Measurements from ENCODE around the gene CHSY1. TPM values are rescaled to one million over a fixed set of nuclear protein-coding genes. Genes with fewer than 3 reads are reported as not detected.

CHSY1 gene
- total RNA-seq, 1 donor from 2014 or later, result 38.2 TPM

GRCh38 chr15:101225658-101226057 is 26.2 kb downstream of the CHSY1 start:
- no peak overlapping the region for H3K27ac Mint-ChIP-seq (ENCODE audit: unreplicated experiment)
- H3K4me1 Mint-ChIP-seq (ENCODE audit: low read depth, unreplicated experiment), result peaks cover 13% of the 10 kb centered on the region
- TF ChIP-seq, protein P1, sequence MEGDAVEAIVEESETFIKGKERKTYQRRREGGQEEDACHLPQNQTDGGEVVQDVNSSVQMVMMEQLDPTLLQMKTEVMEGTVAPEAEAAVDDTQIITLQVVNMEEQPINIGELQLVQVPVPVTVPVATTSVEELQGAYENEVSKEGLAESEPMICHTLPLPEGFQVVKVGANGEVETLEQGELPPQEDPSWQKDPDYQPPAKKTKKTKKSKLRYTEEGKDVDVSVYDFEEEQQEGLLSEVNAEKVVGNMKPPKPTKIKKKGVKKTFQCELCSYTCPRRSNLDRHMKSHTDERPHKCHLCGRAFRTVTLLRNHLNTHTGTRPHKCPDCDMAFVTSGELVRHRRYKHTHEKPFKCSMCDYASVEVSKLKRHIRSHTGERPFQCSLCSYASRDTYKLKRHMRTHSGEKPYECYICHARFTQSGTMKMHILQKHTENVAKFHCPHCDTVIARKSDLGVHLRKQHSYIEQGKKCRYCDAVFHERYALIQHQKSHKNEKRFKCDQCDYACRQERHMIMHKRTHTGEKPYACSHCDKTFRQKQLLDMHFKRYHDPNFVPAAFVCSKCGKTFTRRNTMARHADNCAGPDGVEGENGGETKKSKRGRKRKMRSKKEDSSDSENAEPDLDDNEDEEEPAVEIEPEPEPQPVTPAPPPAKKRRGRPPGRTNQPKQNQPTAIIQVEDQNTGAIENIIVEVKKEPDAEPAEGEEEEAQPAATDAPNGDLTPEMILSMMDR (IDR thresholded peaks at IDR 0.05; ENCODE audit: partially characterized antibody, unreplicated experiment), result no peak
- H3K27me3 Mint-ChIP-seq (ENCODE audit: unreplicated experiment), result peaks cover under 1% of the 10 kb centered on the region
- H3K36me3 Mint-ChIP-seq (ENCODE audit: unreplicated experiment), result peaks cover 4% of the 10 kb centered on the region
- H3K9me3 Mint-ChIP-seq (ENCODE audit: unreplicated experiment), result peaks cover 4% of the 10 kb centered on the region
- H3K4me3 Mint-ChIP-seq (ENCODE audit: unreplicated experiment), result no peak overlapping the region
- no peak for DNase-seq

GRCh38 chr15:101221902-101222301 is 29.9 kb downstream of the CHSY1 start:
- DNase-seq, result no peak
- peaks cover 4% of the 10 kb centered on the region for H3K9me3 Mint-ChIP-seq (ENCODE audit: unreplicated experiment)
- H3K4me1 Mint-ChIP-seq (ENCODE audit: low read depth, unreplicated experiment), result peaks cover 28% of the 10 kb centered on the region
- H3K27me3 Mint-ChIP-seq (ENCODE audit: unreplicated experiment), result peaks cover 2% of the 10 kb centered on the region
- no peak overlapping the region for H3K4me3 Mint-ChIP-seq (ENCODE audit: unreplicated experiment)
- peaks cover 4% of the 10 kb centered on the region for H3K36me3 Mint-ChIP-seq (ENCODE audit: unreplicated experiment)
- TF ChIP-seq, protein P1 (IDR thresholded peaks at IDR 0.05; ENCODE audit: partially characterized antibody, unreplicated experiment), result no peak
- no peak overlapping the region for H3K27ac Mint-ChIP-seq (ENCODE audit: unreplicated experiment)

DNA sequence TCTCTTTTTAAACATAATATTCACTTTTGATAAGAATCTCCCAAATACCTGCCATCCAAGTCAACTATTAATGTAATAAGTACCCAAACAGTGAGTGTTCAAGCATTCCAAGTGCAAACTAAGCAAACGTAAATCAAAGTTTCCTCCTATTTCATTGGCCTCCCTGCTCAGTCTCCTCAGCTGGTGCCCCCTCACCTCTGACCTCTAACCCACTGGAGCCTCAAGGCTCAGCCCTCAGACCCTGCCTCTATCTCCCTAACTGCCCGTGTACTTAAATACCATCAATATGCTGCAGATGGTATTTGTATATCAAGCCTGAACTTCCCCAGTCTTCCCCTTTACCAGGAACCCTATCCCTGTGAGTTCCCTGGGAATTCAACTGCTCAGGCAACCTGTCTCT is 31.8 kb downstream of the CHSY1 start:
- Mint-ChIP-seq H3K9me3 (ENCODE audit: unreplicated experiment) (peaks cover 2% of the 10 kb centered on the region), H3K27me3 (ENCODE audit: unreplicated experiment) (peaks cover 2% of the 10 kb centered on the region), H3K36me3 (ENCODE audit: unreplicated experiment) (no peaks in the 10 kb centered on the region), H3K4me3 (ENCODE audit: unreplicated experiment) (no peak overlapping the region), H3K27ac (ENCODE audit: unreplicated experiment) (no peak overlapping the region), H3K4me1 (ENCODE audit: low read depth, unreplicated experiment) (peaks cover 26% of the 10 kb centered on the region)
- DNase-seq, result no peak
- TF ChIP-seq, protein P1 (IDR thresholded peaks at IDR 0.05; ENCODE audit: partially characterized antibody, unreplicated experiment), result no peak

- Mint-ChIP-seq H3K36me3 (ENCODE audit: unreplicated experiment) (no peaks in the 10 kb centered on the region), H3K9me3 (ENCODE audit: unreplicated experiment) (peaks cover 2% of the 10 kb centered on the region), H3K4me3 (ENCODE audit: unreplicated experiment) (no peak overlapping the region), H3K27ac (ENCODE audit: unreplicated experiment) (no peak overlapping the region), H3K4me1 (ENCODE audit: low read depth, unreplicated experiment) (peaks cover 26% of the 10 kb centered on the region), H3K27me3 (ENCODE audit: unreplicated experiment) (peaks cover 2% of the 10 kb centered on the region)
- DNase-seq, result no peak
- TF ChIP-seq, protein P1 (IDR thresholded peaks at IDR 0.05; ENCODE audit: partially characterized antibody, unreplicated experiment), result no peak
These were observed 32.4 kb downstream of the CHSY1 start for GRCh38 chr15:101219441-101219840.

DNA sequence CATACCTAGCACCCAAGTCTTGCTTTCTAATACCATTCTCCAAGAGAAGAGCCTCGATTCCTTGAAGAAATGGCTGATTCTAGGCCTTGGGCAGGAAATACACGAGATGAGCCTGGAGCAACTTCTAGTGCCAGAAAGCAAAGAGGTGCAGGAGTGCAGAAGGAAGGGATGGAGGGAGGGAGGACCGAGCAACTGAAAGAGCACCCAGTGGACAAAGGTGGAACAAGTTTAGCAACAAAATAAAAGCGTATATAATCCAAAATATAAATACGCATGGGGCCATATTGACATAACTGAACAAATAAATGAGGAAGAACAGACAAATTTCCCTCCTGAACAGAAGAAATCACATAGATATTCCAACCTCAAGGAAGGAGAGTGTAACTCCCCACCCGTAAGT is 34.4 kb downstream of the CHSY1 start:
- Mint-ChIP-seq H3K36me3 (ENCODE audit: unreplicated experiment) (no peaks in the 10 kb centered on the region), H3K27ac (ENCODE audit: unreplicated experiment) (no peak overlapping the region), H3K27me3 (ENCODE audit: unreplicated experiment) (peaks cover 2% of the 10 kb centered on the region), H3K4me3 (ENCODE audit: unreplicated experiment) (no peak overlapping the region), H3K9me3 (ENCODE audit: unreplicated experiment) (peaks cover 5% of the 10 kb centered on the region), H3K4me1 (ENCODE audit: low read depth, unreplicated experiment) (peaks cover 27% of the 10 kb centered on the region)
- no peak for DNase-seq
- TF ChIP-seq, protein P1 (IDR thresholded peaks at IDR 0.05; ENCODE audit: partially characterized antibody, unreplicated experiment), result no peak

Measured in glutamatergic neuron (in vitro differentiated cells).